K562 (cell line): ENCODE measurements around the gene B2M. TPM values are rescaled to one million over a fixed set of nuclear protein-coding genes. Genes with fewer than 3 reads are reported as not detected.

ENCODE experiments used
- BCOR ChIP-seq: fragments of 450-650 bp; IDR thresholded peaks from 2 replicates; pipeline ENCODE4 v1.6.1; 2016
- C11orf30 ChIP-seq: fragments of 450-650 bp; IDR thresholded peaks from 2 replicates; pipeline ENCODE4 v1.6.1; 2016; ENCODE audit warnings: low read depth, mild to moderate bottlenecking
- CXXC5 ChIP-seq: fragments of 250-450 bp; sonication (Bioruptor Pico); IDR thresholded peaks from 2 replicates; pipeline ENCODE4 v1.8.0; 2022; ENCODE audit warnings: inconsistent platforms, mild to moderate bottlenecking, moderate library complexity
- DPF2 ChIP-seq: fragments of 450-650 bp; IDR thresholded peaks from 2 replicates; pipeline ENCODE4 v1.6.1; 2016
- ESRRB ChIP-seq: fragments of 250-450 bp; sonication (Bioruptor Pico); IDR thresholded peaks from 2 replicates; pipeline ENCODE4 v1.5.0; 2020; ENCODE audit warnings: mild to moderate bottlenecking, moderate library complexity, borderline replicate concordance
- GATA2 ChIP-seq: sonication (generic); formaldehyde crosslinking; IDR thresholded peaks from 2 replicates; pipeline ENCODE4 v1.4.0; 2020; ENCODE audit warnings: mild to moderate bottlenecking, missing genetic modification reagents
- HNRNPH1 ChIP-seq: fragments of 200-400 bp; formaldehyde crosslinking; optimal IDR thresholded peaks from 2 replicates; pipeline ENCODE3; 2017; ENCODE audit warnings: low read depth, mild to moderate bottlenecking, low read length, moderate library complexity
- JUN ChIP-seq, 2 experiments: sonication (generic) in 1 of 2; formaldehyde crosslinking in 1 of 2; IDR thresholded peaks; 2 replicates each; pipeline versions ENCODE4 v1.6.1 to v1.8.0; 2012 to 2022; ENCODE audit warnings: borderline replicate concordance in 2 of 2, mild to moderate bottlenecking in 2 of 2, improper control_type of control experiment in 1 of 2, low read depth in 1 of 2, low read length in 1 of 2, missing genetic modification reagents in 1 of 2
- JUNB ChIP-seq: fragments of 450-650 bp; formaldehyde crosslinking; conservative IDR thresholded peaks from 2 replicates; pipeline ENCODE4 v1.4.0; 2020; ENCODE audit warnings: mild to moderate bottlenecking
- KDM4B ChIP-seq, 2 experiments: fragments of 450-650 bp in 1 of 2; sonication (generic) in 1 of 2; IDR thresholded peaks; 2 replicates each; pipeline ENCODE4 v1.6.1; 2016 to 2017; ENCODE audit warnings: borderline replicate concordance in 2 of 2, antibody characterized with exemption in 1 of 2, low read depth in 1 of 2, mild to moderate bottlenecking in 1 of 2
- NR1H2 ChIP-seq: sonication (generic); formaldehyde crosslinking; IDR thresholded peaks from 2 replicates; pipeline ENCODE4 v1.4.0; 2020; ENCODE audit warnings: mild to moderate bottlenecking, missing genetic modification reagents
- PML ChIP-seq: IDR thresholded peaks from 2 replicates; pipeline ENCODE4 v1.6.1; 2012; ENCODE audit warnings: low read length, inconsistent platforms
- PURB ChIP-seq: sonication (generic); formaldehyde crosslinking; IDR thresholded peaks from 2 replicates; pipeline ENCODE4 v1.9.0; 2021; ENCODE audit warnings: low read depth, mild to moderate bottlenecking, missing genetic modification reagents
- SPI1 ChIP-seq: IDR thresholded peaks from 2 replicates; pipeline ENCODE4 v1.6.1; 2011; ENCODE audit warnings: low read depth, low read length, control low read depth, borderline replicate concordance
- TAF7 ChIP-seq: fragments of 450-650 bp; IDR thresholded peaks from 2 replicates; pipeline ENCODE4 v1.6.1; 2016; ENCODE audit warnings: missing genetic modification characterization, missing compliant biosample characterization
- TBL1XR1 ChIP-seq, 2 experiments: IDR thresholded peaks; 2 replicates each; pipeline ENCODE4 v1.6.1; 2012; ENCODE audit warnings: improper control_type of control experiment in 2 of 2, low read length in 2 of 2, mild to moderate bottlenecking in 1 of 2
- ZBTB17 ChIP-seq: fragments of 450-650 bp; formaldehyde crosslinking; IDR thresholded peaks from 2 replicates; pipeline ENCODE4 v1.4.0; 2020; ENCODE audit warnings: mild to moderate bottlenecking
- ZNF224 ChIP-seq: sonication (generic); formaldehyde crosslinking; IDR thresholded peaks from 2 replicates; pipeline ENCODE4 v1.8.0; 2022; ENCODE audit warnings: mild to moderate bottlenecking, missing genetic modification reagents
- ZNF551 ChIP-seq: fragments of 250-450 bp; sonication (Bioruptor Pico); IDR thresholded peaks from 2 replicates; pipeline ENCODE4 v1.5.0; 2021; ENCODE audit warnings: mild to moderate bottlenecking, moderate library complexity
- polyA plus RNA-seq, 8 experiments: library from polyadenylated mRNA; depleted of rRNA in 4 of 8; stranded (reverse) in 5 of 8; unstranded in 3 of 8; fragments of >200 nt; fragmentation: Nextera tagmentation in 2 of 8; fragmentation: Illumina TruSeq in 1 of 8; extraction: Ambion mirVana in 2 of 8; extraction: Trizol in 1 of 8; gene quantifications; 2 replicates each; pipeline versions ENCODE4 v1.2.1 to v1.2.3, GENCODE V29; 2011 to 2014; ENCODE audit warnings: inconsistent platforms in 1 of 8, missing spikeins in 1 of 8
- total RNA-seq, 7 experiments: library from RNA; depleted of rRNA in 6 of 7; stranded (reverse); fragments of >200 nt in 6 of 7; fragmentation: Illumina TruSeq in 2 of 7; extraction: Trizol in 2 of 7; gene quantifications; 2 replicates each; pipeline versions ENCODE4 v1.2.1 to v1.2.3, GENCODE V29; 2011 to 2021; ENCODE audit warnings: low replicate concordance in 1 of 7
- TF ChIP-seq, protein P1 (sequence below): fragments of 450-650 bp; IDR thresholded peaks from 2 replicates; pipeline ENCODE4 v1.7.1; 2018; ENCODE audit warnings: mild to moderate bottlenecking, low read depth; ENCODE audit not compliant: partially characterized antibody
- TF ChIP-seq, protein P2 (sequence below): fragments of 450-650 bp; formaldehyde crosslinking; IDR thresholded peaks from 2 replicates; pipeline ENCODE4 v1.4.0; 2022; ENCODE audit warnings: mild to moderate bottlenecking, moderate library complexity
- TF ChIP-seq, protein P3 (sequence below): fragments of 150-350 bp; conservative IDR thresholded peaks from 2 replicates; pipeline ENCODE4 v1.6.1; 2014; ENCODE audit warnings: low read length
- TF ChIP-seq, protein P4 (sequence below): sonication (generic); formaldehyde crosslinking; IDR thresholded peaks from 2 replicates; pipeline ENCODE4 v1.9.0; 2022; ENCODE audit warnings: mild to moderate bottlenecking, missing genetic modification reagents

The B2M gene
- total and polyA plus RNA-seq, 9 of the 15 experiments (the other 6 are each of a cell fraction or from before 2014, with no cell fraction given): 460 to 3,138 (median 1,032) TPM

DNA sequence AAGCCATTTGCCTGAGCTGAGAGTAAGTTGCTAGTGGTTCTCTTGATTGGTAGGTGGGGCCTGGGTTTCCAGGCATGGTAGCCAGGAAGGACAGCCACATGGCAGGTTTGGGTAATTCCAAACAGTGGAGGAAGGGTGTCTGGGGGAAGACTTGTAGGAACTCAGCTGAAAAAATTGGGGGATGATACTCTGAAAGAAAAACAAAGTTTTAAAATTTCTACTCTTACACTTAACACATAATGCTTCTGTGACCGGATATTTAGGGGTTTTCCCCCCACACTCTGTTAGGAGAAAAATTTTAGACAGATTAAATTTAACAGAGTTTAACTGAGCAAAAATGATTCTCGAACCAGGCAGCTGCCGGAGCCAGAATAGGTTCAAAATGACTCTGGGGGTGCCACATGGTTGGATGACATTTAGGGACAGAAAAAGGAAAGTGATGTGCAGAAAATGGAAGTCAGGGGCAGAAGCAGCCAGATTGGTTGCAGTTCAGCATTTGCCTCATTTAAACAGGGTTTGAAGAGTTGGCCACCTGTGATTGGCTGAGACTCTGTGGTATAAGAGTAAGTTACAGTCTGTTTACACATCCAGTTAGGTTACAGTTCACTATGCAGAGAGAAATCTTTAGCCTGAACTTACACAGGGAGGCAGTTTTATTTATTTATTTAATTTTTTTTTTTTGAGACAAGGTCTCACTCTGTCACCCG, 8.1 kb downstream of the B2M start (continued):
- TF ChIP-seq ZBTB17 (CRISPR knock-in tag) (no peak; the same call in 1 of the 2 replicates), JUNB (CRISPR knock-in tag) (no peak), ESRRB (no peak), TAF7 (no peak), NR1H2 (no peak), DPF2 (no peak), TBL1XR1 (IDR thresholded peaks at IDR 0.05; ENCODE audit: low read length in 2 of 2) (no peak), SPI1 (no peak), ZNF224 (CRISPR knock-in tag) (no peak), C11orf30 (no peak), KDM4B (IDR thresholded peaks at IDR 0.05; ENCODE audit: borderline replicate concordance in 2 of 2, low read depth in 1 of 2) (no peak), PURB (CRISPR knock-in tag) (no peak), JUN (IDR thresholded peaks at IDR 0.05; ENCODE audit: borderline replicate concordance, low read depth, low read length) (no peak), JUN (CRISPR knock-in tag; IDR thresholded peaks at IDR 0.05; ENCODE audit: borderline replicate concordance) (no peak), CXXC5 (CRISPR knock-in tag) (no peak), GATA2 (CRISPR knock-in tag) (no peak), PML (peak; percentile 29; the same call in 1 of the 2 replicates), HNRNPH1 (no peak), BCOR (no peak), ZNF551 (CRISPR knock-in tag) (no peak)
- TF ChIP-seq, protein P1, sequence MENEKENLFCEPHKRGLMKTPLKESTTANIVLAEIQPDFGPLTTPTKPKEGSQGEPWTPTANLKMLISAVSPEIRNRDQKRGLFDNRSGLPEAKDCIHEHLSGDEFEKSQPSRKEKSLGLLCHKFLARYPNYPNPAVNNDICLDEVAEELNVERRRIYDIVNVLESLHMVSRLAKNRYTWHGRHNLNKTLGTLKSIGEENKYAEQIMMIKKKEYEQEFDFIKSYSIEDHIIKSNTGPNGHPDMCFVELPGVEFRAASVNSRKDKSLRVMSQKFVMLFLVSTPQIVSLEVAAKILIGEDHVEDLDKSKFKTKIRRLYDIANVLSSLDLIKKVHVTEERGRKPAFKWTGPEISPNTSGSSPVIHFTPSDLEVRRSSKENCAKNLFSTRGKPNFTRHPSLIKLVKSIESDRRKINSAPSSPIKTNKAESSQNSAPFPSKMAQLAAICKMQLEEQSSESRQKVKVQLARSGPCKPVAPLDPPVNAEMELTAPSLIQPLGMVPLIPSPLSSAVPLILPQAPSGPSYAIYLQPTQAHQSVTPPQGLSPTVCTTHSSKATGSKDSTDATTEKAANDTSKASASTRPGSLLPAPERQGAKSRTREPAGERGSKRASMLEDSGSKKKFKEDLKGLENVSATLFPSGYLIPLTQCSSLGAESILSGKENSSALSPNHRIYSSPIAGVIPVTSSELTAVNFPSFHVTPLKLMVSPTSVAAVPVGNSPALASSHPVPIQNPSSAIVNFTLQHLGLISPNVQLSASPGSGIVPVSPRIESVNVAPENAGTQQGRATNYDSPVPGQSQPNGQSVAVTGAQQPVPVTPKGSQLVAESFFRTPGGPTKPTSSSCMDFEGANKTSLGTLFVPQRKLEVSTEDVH: peak; percentile 46
- TF ChIP-seq, protein P2, sequence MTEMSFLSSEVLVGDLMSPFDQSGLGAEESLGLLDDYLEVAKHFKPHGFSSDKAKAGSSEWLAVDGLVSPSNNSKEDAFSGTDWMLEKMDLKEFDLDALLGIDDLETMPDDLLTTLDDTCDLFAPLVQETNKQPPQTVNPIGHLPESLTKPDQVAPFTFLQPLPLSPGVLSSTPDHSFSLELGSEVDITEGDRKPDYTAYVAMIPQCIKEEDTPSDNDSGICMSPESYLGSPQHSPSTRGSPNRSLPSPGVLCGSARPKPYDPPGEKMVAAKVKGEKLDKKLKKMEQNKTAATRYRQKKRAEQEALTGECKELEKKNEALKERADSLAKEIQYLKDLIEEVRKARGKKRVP (CRISPR knock-in tag): no peak
- TF ChIP-seq, protein P3, sequence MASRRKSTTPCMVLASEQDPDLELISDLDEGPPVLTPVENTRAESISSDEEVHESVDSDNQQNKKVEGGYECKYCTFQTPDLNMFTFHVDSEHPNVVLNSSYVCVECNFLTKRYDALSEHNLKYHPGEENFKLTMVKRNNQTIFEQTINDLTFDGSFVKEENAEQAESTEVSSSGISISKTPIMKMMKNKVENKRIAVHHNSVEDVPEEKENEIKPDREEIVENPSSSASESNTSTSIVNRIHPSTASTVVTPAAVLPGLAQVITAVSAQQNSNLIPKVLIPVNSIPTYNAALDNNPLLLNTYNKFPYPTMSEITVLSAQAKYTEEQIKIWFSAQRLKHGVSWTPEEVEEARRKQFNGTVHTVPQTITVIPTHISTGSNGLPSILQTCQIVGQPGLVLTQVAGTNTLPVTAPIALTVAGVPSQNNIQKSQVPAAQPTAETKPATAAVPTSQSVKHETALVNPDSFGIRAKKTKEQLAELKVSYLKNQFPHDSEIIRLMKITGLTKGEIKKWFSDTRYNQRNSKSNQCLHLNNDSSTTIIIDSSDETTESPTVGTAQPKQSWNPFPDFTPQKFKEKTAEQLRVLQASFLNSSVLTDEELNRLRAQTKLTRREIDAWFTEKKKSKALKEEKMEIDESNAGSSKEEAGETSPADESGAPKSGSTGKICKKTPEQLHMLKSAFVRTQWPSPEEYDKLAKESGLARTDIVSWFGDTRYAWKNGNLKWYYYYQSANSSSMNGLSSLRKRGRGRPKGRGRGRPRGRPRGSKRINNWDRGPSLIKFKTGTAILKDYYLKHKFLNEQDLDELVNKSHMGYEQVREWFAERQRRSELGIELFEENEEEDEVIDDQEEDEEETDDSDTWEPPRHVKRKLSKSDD: no peak
- TF ChIP-seq, protein P4, sequence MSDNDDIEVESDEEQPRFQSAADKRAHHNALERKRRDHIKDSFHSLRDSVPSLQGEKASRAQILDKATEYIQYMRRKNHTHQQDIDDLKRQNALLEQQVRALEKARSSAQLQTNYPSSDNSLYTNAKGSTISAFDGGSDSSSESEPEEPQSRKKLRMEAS (CRISPR knock-in tag): no peak
